Tongue (tissue), 2 donors: ENCODE data around the gene MLEC. TPM values are rescaled to one million over a fixed set of nuclear protein-coding genes. Genes with fewer than 3 reads are reported as not detected.

ENCODE experiments used
- DNase-seq: peaks from one replicate; pipeline ENCODE4 v3.0.0-alpha.2; 2015
- total RNA-seq: library from RNA; depleted of rRNA; stranded (reverse); fragments of >200 nt; gene quantifications from one replicate; pipeline ENCODE4 v1.2.3, GENCODE V29; 2014

The MLEC gene, protein sequence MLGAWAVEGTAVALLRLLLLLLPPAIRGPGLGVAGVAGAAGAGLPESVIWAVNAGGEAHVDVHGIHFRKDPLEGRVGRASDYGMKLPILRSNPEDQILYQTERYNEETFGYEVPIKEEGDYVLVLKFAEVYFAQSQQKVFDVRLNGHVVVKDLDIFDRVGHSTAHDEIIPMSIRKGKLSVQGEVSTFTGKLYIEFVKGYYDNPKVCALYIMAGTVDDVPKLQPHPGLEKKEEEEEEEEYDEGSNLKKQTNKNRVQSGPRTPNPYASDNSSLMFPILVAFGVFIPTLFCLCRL
- total RNA-seq, result 67.1 TPM

DNA sequence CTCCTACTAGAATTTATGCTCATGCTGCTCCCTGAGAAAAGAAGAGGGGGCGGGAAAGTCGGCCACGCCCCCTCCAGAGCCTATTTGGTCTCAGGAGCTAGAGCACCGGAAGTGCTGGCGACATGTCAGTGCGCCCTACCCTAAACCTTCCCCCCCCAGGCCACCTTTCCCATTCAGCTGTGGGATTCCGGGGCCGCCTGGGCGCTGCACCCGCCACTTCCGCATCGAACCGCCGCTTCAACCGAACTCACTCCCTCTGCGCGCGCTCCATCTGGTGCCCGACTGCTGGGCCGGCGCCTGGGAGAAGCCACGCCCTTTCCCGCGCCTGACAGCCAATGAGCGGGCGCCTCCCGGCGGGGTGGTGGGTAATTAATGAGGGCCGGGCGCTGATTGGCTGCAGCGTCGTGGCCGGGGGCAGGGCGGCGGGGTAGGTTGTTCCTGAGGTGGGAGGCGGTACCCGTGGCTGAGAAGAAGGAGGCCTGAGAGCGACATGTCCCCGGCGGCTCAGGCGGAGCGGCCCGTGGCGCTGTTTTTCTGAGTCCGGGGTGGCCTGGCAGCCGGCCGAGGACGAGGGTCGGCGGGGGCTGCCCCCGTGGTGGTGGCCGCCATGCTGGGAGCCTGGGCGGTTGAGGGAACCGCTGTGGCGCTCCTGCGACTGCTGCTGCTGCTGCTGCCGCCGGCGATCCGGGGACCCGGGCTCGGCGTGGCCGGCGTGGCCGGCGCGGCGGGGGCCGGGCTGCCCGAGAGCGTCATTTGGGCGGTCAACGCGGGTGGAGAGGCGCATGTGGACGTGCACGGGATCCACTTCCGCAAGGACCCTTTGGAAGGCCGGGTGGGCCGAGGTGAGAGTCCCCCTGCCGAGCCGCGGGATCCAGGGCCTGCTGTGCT, at the start of gene MLEC:
TSS of gene MLEC (plus strand) at position 460 of the 888 bp plus-strand sequence. CDS start at position 608, 148 bp downstream.
- DNase-seq, result peak; percentile 99

DNA sequence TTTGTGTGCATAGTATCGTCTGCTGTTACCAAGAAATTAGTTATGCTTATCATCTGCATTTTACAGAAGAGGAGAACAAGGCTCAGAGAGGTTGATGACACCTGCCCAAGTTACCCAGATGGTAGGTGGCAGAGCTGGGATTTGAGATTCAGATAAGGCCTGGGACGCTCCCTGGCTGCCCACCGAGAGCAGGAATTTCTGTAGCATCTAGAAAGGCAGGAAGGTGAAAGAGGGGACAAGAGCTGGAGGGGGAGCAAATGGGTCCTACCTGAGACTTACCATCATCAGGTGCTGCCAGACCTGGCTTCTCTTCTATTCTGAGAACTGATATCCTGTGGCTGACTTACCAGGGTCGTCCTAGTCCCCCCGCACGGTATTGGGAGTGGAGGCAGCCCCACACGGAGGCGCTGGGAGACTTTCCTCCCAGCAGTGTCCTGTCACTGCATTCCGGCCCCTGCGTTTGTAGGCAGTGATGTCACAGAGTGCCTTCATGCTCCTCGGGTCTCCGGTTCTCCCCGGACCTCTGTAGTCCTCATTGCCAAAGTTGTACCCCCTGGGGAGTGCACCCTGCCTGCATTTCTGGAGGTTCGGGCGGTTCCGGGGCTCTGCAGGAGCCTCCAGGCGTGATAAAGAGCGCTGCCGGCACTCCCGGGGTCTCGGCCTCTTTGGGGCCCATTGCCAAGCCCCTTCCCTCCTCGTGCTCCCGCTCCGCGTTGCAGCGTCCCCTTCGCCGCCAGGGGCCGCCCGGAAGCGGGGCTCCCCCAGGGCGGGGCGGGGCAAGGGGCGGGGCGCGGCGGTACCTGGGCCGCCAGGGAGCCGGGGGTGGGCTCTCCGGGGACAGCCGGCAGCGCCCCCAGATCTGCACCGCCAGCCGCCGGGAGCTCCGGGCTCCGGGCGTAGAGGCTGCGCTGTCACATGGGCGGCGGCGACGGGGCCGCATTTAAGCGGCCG, 46.9 kb upstream of the MLEC start, which contains the start of gene CABP1:
TSS of gene CABP1 (plus strand) at position 856 of the 951 bp plus-strand sequence. CDS start at position 916, 60 bp downstream.
- DNase-seq, result no peak

DNA sequence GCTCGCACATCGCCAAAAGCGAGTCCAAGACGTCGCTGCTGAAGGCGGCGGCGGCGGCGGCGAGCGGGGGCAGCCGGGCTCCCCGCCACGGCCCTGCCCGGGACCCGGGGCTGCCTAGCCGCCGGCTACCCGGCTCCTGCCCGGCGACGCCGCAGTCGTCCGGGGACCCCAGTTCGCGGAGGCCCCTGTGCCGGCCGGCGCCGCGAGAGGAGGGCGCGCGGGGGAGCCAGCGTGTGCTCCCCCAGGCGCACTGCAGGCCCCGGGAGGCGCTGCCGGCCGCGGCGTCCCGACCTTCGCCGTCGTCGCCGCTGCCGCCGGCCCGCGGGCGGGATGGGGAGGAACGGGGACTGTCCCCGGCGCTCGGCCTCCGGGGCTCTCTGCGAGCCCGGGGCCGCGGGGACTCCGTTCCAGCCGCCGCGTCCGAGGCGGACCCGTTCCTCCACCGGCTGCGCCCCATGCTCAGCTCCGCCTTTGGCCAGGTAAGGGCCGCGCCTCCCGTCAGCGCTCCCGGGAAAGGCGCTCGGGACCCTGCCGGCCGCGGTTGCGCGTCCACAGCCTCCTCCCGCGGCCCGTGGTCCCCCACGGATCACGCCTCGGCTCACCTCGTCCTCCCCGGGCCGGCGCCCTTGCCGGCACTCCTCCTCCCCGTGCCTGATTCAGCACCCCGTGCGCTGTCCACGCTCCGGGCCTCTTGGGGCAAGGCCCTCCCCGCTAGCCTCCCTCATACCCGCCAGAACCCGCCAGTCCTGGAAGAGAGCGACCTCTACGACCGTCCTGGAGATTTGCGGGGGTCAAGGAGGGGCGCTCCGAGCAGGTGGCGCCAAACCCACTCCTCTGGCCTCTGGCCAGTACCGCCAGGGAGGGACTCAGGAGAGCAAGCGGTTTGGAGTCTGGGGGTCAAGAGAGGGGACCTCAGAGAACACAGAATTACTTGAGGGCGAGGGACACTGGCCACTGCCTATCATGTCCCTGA, 45.8 kb upstream of the MLEC start:
- peak; percentile 71 for DNase-seq

DNA sequence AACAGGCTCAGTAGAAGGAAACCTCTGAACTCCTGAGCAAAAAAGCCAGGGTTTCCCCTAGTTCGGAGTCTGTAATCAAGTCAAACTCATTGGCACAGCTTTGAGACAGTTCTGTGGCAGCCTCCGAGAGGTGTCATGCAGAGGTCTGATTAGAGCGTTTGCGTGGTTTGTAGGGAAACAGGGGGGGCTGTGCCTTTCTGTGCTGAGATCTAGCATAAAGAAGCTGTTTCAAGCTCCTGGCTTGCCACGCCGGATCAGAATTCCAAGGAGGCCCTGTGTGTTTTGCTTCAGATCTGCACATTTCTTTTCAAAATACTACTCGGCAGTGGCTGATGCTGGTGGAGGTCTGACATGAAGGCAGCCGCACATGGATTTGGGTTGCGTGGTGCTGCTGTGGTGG, 44.8 kb upstream of the MLEC start:
- DNase-seq, result no peak

DNA sequence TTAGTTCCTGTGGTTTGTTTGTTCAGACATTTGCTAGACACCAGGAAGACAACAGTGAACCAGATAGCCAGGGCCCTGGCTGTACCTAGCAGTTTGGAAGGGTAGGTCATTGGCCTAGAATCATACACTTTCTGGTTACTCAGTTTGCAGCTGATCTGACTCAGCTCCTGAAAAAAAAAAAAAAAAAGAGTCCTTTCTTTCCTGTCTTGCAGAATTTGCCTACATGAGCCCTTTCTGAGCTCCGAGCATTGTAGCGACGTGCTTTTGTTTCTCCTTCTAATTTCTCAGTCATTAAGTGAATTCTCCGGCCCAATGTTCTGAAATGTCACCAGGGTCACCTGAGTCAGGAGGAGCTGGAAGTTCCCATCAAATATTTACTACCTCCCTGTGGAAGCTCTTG, 44.1 kb upstream of the MLEC start:
- no peak for DNase-seq

DNA sequence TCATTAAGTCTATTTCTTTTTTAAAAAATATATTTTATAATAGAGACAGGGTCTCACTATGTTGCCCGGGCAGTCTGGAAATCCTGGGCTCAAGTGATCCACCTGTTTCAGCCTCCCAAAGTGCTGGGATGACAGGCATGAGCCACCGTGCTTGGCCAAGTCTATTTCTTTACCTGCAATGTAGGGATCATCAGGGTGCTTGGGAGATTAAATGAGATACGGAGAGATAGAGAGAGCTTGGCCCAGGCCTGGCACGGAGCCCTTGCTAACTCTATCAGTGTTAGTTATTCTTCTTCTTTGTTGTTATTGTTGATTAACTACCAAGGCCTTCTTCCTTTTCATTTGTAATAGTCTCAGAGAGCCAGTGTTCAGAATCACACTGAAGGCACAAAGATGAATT, 43.4 kb upstream of the MLEC start:
- no peak for DNase-seq

DNA sequence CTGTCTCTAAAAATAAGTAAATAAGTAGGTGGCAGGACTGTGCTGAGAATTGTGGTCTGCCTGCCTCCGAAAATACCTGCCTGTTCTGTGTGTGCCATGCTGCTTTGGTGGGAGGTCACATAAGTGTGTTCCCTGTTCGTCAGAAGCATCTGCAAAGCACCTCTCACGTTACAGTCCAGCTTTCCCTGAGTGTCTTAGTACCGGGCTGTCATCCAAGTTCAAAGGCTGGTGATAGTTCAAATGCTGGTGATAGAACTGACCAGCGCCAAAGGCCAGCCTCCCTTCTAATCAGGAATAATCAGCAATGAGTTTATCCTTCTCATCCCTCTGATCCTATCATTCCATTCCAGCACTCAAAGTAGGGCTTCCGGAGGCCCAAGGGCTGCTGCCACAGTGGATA, 40.9 kb upstream of the MLEC start:
- DNase-seq, result no peak

DNA sequence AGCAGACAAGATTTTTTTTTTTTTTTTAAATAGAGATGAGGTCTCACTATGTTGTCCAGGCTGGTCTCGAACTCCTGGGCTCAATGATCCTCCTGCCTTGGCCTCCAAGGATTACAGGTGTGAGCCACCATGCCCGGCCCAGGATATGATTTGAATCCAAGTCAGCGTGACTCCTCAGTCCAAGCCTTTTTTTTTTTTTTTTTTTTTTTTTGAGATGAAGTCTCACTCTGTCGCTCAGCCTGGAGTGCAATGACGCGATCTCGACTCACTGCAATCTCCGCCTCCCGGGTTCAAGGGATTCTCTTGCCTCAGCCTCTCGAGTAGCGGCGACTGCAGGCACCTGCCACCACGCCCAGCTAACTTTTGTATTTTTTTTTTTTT, 39.6 kb upstream of the MLEC start:
- no peak for DNase-seq

DNA sequence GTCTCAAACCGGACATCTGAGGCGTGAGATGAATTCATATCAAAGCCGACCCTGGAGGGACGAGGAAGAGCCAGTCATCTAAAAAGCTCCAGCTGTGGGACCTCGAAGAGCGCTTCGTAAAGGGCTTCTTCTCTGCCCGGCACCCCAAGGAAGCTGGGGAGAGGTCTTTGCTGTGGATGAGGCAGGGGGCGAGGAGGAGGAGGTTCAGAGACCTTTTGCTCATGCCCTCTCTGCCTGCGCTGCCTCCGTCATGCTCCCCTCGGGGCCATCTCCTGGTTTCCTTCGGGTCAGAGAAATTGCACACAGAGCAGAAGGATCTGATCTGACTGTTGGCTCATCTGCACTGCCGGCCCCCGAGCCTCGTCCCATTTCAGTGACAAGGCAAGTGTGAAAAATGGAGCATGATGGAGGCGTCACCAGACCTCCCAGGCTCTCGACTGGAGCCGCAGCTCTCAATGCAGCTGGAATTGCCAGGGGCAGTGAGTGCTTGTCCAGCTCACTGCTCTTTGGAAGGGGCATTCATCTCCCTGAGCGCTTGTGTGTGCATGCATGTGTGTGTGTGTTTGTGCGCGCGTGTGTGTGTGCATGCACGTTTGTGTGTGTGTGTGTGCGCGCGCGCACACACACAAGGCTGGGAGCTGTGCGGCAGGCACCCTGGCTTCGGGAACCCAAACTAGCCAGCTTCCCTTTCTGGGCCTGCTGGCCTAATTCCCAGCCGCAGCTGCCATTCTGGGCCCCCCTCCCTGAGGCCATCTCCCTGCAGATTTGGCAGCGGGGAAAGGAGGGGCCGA, 37.3 kb upstream of the MLEC start:
- peak; percentile 66 for DNase-seq

DNA sequence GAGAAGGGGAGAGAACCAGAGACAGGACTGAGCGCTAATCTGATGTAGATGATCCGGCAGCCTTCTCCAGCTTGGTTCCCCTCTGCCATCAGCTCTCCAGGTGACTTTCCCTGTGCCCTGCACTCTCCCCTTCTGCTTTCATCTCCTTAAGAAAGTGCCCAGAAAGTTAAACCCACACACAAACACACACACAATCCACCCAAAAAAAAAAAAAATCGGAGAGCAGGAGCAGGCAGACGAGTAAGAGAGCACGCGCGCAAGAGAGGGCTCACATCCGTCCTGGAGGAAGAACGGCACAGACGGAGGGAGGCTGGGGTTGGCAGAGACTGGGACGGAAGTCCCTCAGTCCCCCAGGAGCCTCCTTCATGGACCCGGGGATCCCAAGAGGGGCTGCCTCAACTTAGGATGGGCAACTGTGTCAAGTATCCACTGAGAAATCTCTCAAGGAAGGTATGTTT, 36.7 kb upstream of the MLEC start:
- DNase-seq, result no peak

DNA sequence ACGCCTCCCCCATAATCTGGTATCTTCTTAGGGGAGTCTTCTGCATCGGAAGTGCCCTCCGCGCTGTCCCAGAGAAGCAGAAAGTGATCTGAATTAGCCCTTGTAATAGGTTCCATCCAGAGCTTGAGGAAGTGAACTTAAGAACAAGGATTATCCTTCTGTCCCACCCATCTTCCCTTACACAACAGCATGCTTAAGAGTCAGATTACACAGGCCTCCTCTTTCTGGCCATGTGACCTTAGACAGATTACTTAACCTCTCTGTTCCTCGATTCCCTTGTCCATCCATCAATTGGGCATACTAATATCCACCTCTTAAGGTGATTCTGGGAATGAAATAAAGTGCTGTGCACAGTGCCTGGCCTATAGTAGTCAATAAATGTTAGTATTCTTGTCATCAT, 35.1 kb upstream of the MLEC start:
- no peak for DNase-seq

DNA sequence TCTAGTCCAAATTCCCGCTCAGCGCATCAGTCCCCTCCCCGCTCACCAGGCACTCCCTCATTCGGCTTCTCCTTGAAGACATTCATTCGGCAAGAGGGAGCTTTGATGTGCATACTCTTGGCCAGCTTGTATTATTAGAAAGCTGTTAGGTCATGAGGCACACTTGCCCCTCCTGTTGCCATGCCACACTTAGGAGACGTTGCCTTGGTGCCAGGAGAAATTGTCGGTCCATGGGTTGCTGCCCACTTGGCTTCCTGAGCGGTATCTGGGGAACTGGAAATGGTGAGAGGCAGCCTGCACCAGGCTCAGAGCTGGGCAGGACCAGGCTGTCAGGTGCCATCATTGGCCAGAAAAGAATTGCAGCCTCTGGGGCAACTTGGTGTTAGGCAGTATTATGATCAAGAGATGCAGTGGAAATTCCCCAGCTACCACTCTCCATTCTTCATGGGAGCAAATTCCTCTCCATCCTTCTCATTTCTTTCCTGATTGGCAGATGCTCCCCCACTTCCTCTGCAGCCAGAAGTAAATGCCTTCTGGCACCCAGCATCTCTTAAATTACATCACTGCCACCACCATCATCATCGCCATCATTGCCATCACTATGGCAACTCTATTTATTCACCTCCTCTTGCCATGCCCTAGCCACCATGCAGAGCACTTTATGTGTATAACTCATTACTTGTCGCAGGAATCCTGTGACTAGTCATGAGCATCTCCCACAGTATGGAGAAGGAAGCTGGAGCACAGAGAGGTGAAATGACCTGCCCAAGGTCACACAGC, 34.1 kb upstream of the MLEC start:
- no peak for DNase-seq

DNA sequence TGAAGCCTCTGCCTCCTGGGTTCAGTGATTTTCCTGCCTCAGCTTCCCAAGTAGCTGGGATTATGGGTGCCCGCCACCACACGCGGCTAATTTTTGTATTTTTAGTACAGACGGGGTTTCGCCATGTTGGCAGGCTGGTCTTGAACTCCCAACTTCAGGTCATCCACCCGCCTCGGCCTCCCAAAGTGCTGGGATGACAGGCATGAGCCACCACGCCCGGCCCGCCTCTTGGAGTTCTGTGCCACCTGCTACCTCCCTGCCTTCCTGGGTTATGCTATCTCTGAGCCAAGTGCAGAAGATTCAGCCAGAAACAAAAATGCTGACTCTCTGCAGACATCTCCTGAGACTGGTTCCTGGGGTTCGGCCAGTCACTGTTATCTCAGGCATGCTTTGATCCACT, 33.3 kb upstream of the MLEC start:
- no peak for DNase-seq

DNA sequence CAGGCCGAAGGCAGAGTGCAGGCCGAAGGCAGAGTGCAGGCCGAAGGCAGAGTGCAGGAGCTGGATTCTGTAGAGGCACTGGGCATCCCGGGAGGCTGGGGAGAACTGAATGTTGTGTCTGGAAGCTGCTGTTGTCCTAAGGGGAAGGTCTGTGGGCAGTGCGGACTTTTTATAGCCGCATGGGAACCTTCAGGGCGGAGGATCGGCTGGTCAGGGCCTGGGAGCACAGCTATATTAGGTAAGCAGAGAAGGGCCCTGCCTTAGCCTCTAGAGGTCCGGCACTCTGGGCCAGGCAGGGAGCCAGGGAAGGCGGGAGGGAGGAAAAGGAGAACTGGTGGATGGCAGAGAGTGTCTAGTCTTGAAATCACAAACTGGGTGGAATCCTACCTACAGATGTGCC, 32.3 kb upstream of the MLEC start:
- DNase-seq, result peak; percentile 14

DNA sequence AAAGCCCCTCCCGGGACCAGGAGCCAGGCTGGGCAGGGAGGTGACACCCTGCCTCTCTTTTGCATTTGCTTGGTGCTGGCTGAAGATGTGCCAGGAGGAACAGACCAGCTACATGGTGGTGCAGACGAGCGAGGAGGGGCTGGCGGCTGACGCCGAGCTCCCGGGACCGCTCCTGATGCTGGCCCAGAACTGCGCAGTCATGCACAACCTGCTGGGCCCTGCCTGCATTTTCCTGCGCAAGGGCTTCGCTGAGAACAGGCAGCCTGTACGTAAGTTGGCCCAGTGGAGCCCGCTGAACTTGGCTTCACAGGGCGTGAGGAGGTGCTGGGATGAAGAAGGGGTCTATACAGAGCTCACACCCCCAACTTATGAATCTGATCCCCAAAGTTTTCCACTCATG, 30.9 kb upstream of the MLEC start:
- no peak for DNase-seq

DNA sequence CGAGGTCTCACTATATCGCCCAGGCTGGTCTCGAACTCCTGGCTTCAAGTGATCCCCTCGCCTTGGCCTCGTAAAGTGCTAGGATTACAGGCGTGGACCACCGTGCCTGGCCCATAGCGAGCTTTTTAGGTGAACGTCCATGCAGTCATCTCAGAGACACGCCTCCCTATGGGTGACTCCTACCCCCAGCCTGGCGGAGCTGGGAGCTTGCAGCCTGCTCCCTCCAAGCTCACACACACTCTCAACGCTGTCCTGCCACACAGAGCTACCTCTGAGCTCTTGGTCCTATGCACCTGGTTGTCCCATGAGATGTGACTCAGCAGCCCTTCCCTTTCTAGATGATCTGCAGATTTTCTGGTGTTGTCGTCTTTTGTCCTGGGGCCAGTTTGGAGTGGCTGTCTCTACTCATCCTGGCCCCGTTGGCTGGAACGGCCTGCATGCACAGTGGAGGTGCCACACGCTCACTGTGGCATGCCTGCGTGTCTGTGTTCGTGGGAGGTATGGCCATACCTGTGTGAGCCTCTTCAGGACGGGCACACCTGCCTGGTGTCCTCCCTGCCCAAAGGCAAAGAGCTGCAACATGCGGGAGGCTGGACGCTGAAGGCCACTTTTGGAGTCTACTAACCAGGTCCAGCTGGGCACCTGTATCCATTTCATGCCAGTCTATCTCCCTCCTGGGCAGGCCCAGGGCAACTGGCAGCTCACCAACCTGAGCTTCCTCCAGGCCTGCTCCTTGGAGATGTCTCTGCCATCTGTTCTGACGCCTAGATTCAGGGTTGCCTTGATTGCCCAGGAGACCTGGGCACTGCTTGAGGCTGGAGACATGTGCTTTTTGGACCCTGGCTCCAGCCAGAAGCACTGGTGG, 28.4 kb upstream of the MLEC start:
- DNase-seq, result no peak

DNA sequence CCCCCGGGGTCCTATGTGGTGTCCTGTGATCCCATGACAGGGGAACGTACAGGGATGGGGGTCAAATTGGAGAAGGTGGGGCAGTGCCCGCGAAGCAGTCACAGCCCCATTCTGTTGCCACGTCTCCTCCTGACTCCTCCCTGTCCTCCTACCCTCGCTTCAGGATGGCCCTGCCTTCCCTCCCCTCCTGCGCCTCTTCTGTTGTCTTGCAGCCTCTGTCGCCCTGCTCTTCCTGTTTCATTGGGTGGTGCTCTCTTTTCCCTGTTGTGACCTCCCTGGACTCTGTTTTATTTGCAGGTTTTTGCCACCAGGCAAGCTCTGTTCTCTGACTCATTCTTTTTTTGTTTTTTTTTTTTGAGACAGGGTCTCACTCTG, 27.8 kb upstream of the MLEC start:
- DNase-seq, result no peak

DNA sequence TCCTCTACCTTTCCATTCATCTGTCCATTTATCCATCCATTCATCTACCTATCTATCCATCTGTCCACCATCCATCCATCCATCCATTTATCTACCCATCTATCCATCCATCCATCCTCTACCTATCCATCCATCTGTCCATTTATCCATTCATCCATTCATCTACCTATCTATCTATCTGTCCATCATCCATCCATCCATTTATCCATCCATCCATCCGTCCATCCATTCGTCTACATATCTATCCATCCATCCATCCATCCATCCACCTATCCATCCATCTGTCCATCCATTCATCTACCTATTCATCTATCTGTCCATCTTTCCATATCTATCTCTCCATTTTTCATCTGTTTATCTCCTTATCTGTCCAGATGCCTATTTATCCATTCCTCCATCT, 25.5 kb upstream of the MLEC start:
- no peak for DNase-seq
